ENCODE data around the gene ALAS1. TPM values are rescaled to one million over a fixed set of nuclear protein-coding genes. Genes with fewer than 3 reads are reported as not detected.

ALAS1 gene
- total RNA-seq, 1 experiment from 2014 or later = 41.6 TPM

- H3K27ac ChIP-seq (ENCODE audit: low read length) = no peak overlapping the region
- peaks cover 42% of the 10 kb centered on the region for H3K4me1 ChIP-seq (ENCODE audit: low read length)
- H2AFZ ChIP-seq (ENCODE audit: low read length) = peak overlapping the region; percentile 73; the same call in 1 of the 2 replicates
- no peaks in the 10 kb centered on the region for H3K9me2 ChIP-seq (replicated peaks; ENCODE audit: insufficient read depth, low read length)
- no peaks in the 10 kb centered on the region; the same call in 1 of the 2 replicates for H4K20me1 ChIP-seq (ENCODE audit: insufficient read depth, low read depth, low read length)
- peak overlapping the region; percentile 97 for H3K4me3 ChIP-seq (ENCODE audit: low read length)
- H3K27me3 ChIP-seq (ENCODE audit: low read length) = no peaks in the 10 kb centered on the region
- peak overlapping the region; percentile 97 for H3K9ac ChIP-seq (ENCODE audit: low read length)
- H3K36me3 ChIP-seq (ENCODE audit: insufficient read depth, low read length) = peaks cover 9% of the 10 kb centered on the region; the same call in 1 of the 2 replicates
- no peak for DNase-seq
- H3K4me2 ChIP-seq (ENCODE audit: low read depth, low read length, poor library complexity, severe bottlenecking) = peak overlapping the region; percentile 92
- no peaks in the 10 kb centered on the region for H3K9me3 ChIP-seq (ENCODE audit: low read length)
- peaks cover 21% of the 10 kb centered on the region for H3K79me2 ChIP-seq (ENCODE audit: low read length)
Observed at GRCh38 chr3:52197499-52197841, 490 bp upstream of the ALAS1 start.

- H3K79me2 ChIP-seq (ENCODE audit: low read length) = peaks cover 21% of the 10 kb centered on the region
- peak overlapping the region; percentile 92 for H3K4me2 ChIP-seq (ENCODE audit: low read depth, low read length, poor library complexity, severe bottlenecking)
- DNase-seq = no peak
- H2AFZ ChIP-seq (ENCODE audit: low read length) = peak overlapping the region; percentile 65; the same call in 1 of the 2 replicates
- H3K4me1 ChIP-seq (ENCODE audit: low read length) = peaks cover 53% of the 10 kb centered on the region
- no peaks in the 10 kb centered on the region for H3K9me3 ChIP-seq (ENCODE audit: low read length)
- H3K9me2 ChIP-seq (replicated peaks; ENCODE audit: insufficient read depth, low read length) = no peaks in the 10 kb centered on the region
- no peaks in the 10 kb centered on the region for H3K27me3 ChIP-seq (ENCODE audit: low read length)
- peak overlapping the region; percentile 97 for H3K9ac ChIP-seq (ENCODE audit: low read length)
- H3K36me3 ChIP-seq (ENCODE audit: insufficient read depth, low read length) = peaks cover 21% of the 10 kb centered on the region; the same call in 1 of the 2 replicates
- H4K20me1 ChIP-seq (ENCODE audit: insufficient read depth, low read depth, low read length) = no peaks in the 10 kb centered on the region; the same call in 1 of the 2 replicates
- peak overlapping the region; percentile 97 for H3K4me3 ChIP-seq (ENCODE audit: low read length)
- peak overlapping the region; percentile 66 for H3K27ac ChIP-seq (ENCODE audit: low read length)
Observed at GRCh38 chr3:52198643-52199608, 966 bp downstream of the ALAS1 start.

GRCh38 chr3:52200981-52201679 lies 3.2 kb downstream of the ALAS1 start:
- H3K4me3 ChIP-seq (ENCODE audit: low read length) = no peak overlapping the region
- H3K9ac ChIP-seq (ENCODE audit: low read length) = no peak overlapping the region
- H3K4me2 ChIP-seq (ENCODE audit: low read depth, low read length, poor library complexity, severe bottlenecking) = peak overlapping the region; percentile 48
- H3K9me2 ChIP-seq (replicated peaks; ENCODE audit: insufficient read depth, low read length) = no peaks in the 10 kb centered on the region
- no peak overlapping the region for H2AFZ ChIP-seq (ENCODE audit: low read length)
- H3K27me3 ChIP-seq (ENCODE audit: low read length) = no peaks in the 10 kb centered on the region
- peaks cover 53% of the 10 kb centered on the region for H3K4me1 ChIP-seq (ENCODE audit: low read length)
- H3K9me3 ChIP-seq (ENCODE audit: low read length) = no peaks in the 10 kb centered on the region
- no peak for DNase-seq
- H3K79me2 ChIP-seq (ENCODE audit: low read length) = peaks cover 21% of the 10 kb centered on the region
- peak overlapping the region; percentile 75 for H3K27ac ChIP-seq (ENCODE audit: low read length)
- peaks cover 42% of the 10 kb centered on the region; the same call in 1 of the 2 replicates for H3K36me3 ChIP-seq (ENCODE audit: insufficient read depth, low read length)
- no peaks in the 10 kb centered on the region; the same call in 1 of the 2 replicates for H4K20me1 ChIP-seq (ENCODE audit: insufficient read depth, low read depth, low read length)

- no peaks in the 10 kb centered on the region for H3K27me3 ChIP-seq (ENCODE audit: low read length)
- H4K20me1 ChIP-seq (ENCODE audit: insufficient read depth, low read depth, low read length) = no peaks in the 10 kb centered on the region; the same call in 1 of the 2 replicates
- H3K4me3 ChIP-seq (ENCODE audit: low read length) = peak overlapping the region; percentile 10; the same call in 1 of the 2 replicates
- H3K9me2 ChIP-seq (replicated peaks; ENCODE audit: insufficient read depth, low read length) = no peaks in the 10 kb centered on the region
- H3K27ac ChIP-seq (ENCODE audit: low read length) = peak overlapping the region; percentile 75
- peak overlapping the region; percentile 54; the same call in 1 of the 2 replicates for H3K9ac ChIP-seq (ENCODE audit: low read length)
- peak overlapping the region; percentile 48 for H3K4me2 ChIP-seq (ENCODE audit: low read depth, low read length, poor library complexity, severe bottlenecking)
- DNase-seq = peak; percentile 64
- H3K4me1 ChIP-seq (ENCODE audit: low read length) = peaks cover 46% of the 10 kb centered on the region
- no peak overlapping the region for H2AFZ ChIP-seq (ENCODE audit: low read length)
- H3K36me3 ChIP-seq (ENCODE audit: insufficient read depth, low read length) = peaks cover 52% of the 10 kb centered on the region
- H3K79me2 ChIP-seq (ENCODE audit: low read length) = peaks cover 21% of the 10 kb centered on the region
- no peaks in the 10 kb centered on the region for H3K9me3 ChIP-seq (ENCODE audit: low read length)
Observed at GRCh38 chr3:52202384-52203077, 4.6 kb downstream of the ALAS1 start.

GRCh38 chr3:52203701-52204100 lies 5.7 kb downstream of the ALAS1 start:
- no peak for DNase-seq
- Histone ChIP-seq H3K27ac (ENCODE audit: low read length) (no peak overlapping the region), H3K4me3 (ENCODE audit: low read length) (no peak overlapping the region), H3K9me2 (replicated peaks; ENCODE audit: insufficient read depth, low read length) (no peaks in the 10 kb centered on the region), H3K27me3 (ENCODE audit: low read length) (no peaks in the 10 kb centered on the region), H2AFZ (ENCODE audit: low read length) (no peak overlapping the region), H3K4me1 (ENCODE audit: low read length) (peaks cover 41% of the 10 kb centered on the region), H3K9ac (ENCODE audit: low read length) (no peak overlapping the region), H4K20me1 (ENCODE audit: insufficient read depth, low read depth, low read length) (0 out of 2 replicates have a peak, but pooled peaks cover 8% of the 10 kb centered on the region), H3K9me3 (ENCODE audit: low read length) (no peaks in the 10 kb centered on the region), H3K79me2 (ENCODE audit: low read length) (peaks cover 14% of the 10 kb centered on the region), H3K36me3 (ENCODE audit: insufficient read depth, low read length) (peaks cover 63% of the 10 kb centered on the region), H3K4me2 (ENCODE audit: low read depth, low read length, poor library complexity, severe bottlenecking) (no peak overlapping the region)

GRCh38 chr3:52204337-52205073 lies 6.5 kb downstream of the ALAS1 start:
- H3K79me2 ChIP-seq (ENCODE audit: low read length) = peaks cover 6% of the 10 kb centered on the region; the same call in 1 of the 2 replicates
- no peak overlapping the region for H3K4me2 ChIP-seq (ENCODE audit: low read depth, low read length, poor library complexity, severe bottlenecking)
- DNase-seq = no peak
- peaks cover 33% of the 10 kb centered on the region for H3K4me1 ChIP-seq (ENCODE audit: low read length)
- peaks cover 61% of the 10 kb centered on the region for H3K36me3 ChIP-seq (ENCODE audit: insufficient read depth, low read length)
- no peaks in the 10 kb centered on the region for H3K9me2 ChIP-seq (replicated peaks; ENCODE audit: insufficient read depth, low read length)
- H3K27ac ChIP-seq (ENCODE audit: low read length) = no peak overlapping the region
- H4K20me1 ChIP-seq (ENCODE audit: insufficient read depth, low read depth, low read length) = 0 out of 2 replicates have a peak, but pooled peaks cover 8% of the 10 kb centered on the region
- no peak overlapping the region for H3K9ac ChIP-seq (ENCODE audit: low read length)
- H3K27me3 ChIP-seq (ENCODE audit: low read length) = no peaks in the 10 kb centered on the region
- no peak overlapping the region for H3K4me3 ChIP-seq (ENCODE audit: low read length)
- H3K9me3 ChIP-seq (ENCODE audit: low read length) = no peaks in the 10 kb centered on the region
- H2AFZ ChIP-seq (ENCODE audit: low read length) = no peak overlapping the region

GRCh38 chr3:52205727-52206372 lies 7.9 kb downstream of the ALAS1 start:
- Histone ChIP-seq H4K20me1 (ENCODE audit: insufficient read depth, low read depth, low read length) (0 out of 2 replicates have a peak, but pooled peaks cover 8% of the 10 kb centered on the region), H3K9me3 (ENCODE audit: low read length) (no peaks in the 10 kb centered on the region), H3K79me2 (ENCODE audit: low read length) (no peaks in the 10 kb centered on the region), H3K9ac (ENCODE audit: low read length) (no peak overlapping the region), H2AFZ (ENCODE audit: low read length) (no peak overlapping the region), H3K27ac (ENCODE audit: low read length) (no peak overlapping the region), H3K4me3 (ENCODE audit: low read length) (no peak overlapping the region), H3K4me2 (ENCODE audit: low read depth, low read length, poor library complexity, severe bottlenecking) (no peak overlapping the region), H3K4me1 (ENCODE audit: low read length) (peaks cover 26% of the 10 kb centered on the region), H3K9me2 (replicated peaks; ENCODE audit: insufficient read depth, low read length) (no peaks in the 10 kb centered on the region), H3K27me3 (ENCODE audit: low read length) (no peaks in the 10 kb centered on the region), H3K36me3 (ENCODE audit: insufficient read depth, low read length) (peaks cover 61% of the 10 kb centered on the region)
- DNase-seq = no peak
